ENCODE data around the gene RFT1.

RFT1 gene

GRCh38 chr3:53122933-53123305, 7.3 kb downstream of the RFT1 start:
- no peak for DNase-seq (ENCODE audit: low spot score)

GRCh38 chr3:53122255-53122932, 7.8 kb downstream of the RFT1 start:
- DNase-seq (ENCODE audit: low spot score): no peak

GRCh38 chr3:53120336-53120735, 9.9 kb downstream of the RFT1 start:
- no peak for DNase-seq (ENCODE audit: low spot score)

- no peak for DNase-seq (ENCODE audit: low spot score)
These were observed 13.3 kb downstream of the RFT1 start for GRCh38 chr3:53116956-53117355.

- DNase-seq (ENCODE audit: low spot score): no peak
These were observed 15.7 kb downstream of the RFT1 start for GRCh38 chr3:53114412-53115074.

- DNase-seq (ENCODE audit: low spot score): no peak
These were observed 16.2 kb downstream of the RFT1 start for GRCh38 chr3:53114011-53114400.

- no peak for DNase-seq (ENCODE audit: low spot score)
These were observed 16.8 kb downstream of the RFT1 start for GRCh38 chr3:53113293-53114010.

- no peak for DNase-seq (ENCODE audit: low spot score)
These were observed 18.4 kb downstream of the RFT1 start for GRCh38 chr3:53111822-53112221.

- no peak for DNase-seq (ENCODE audit: low spot score)
These were observed 20.1 kb downstream of the RFT1 start for GRCh38 chr3:53109891-53110771.

GRCh38 chr3:53109190-53109589, 21.0 kb downstream of the RFT1 start:
- DNase-seq (ENCODE audit: low spot score): no peak

- DNase-seq (ENCODE audit: low spot score): no peak
These were observed 25.5 kb downstream of the RFT1 start for GRCh38 chr3:53104762-53105161.

- DNase-seq (ENCODE audit: low spot score): no peak
These were observed 26.6 kb downstream of the RFT1 start for GRCh38 chr3:53103397-53104296.

GRCh38 chr3:53102601-53103147, 27.6 kb downstream of the RFT1 start:
- no peak for DNase-seq (ENCODE audit: low spot score)

- DNase-seq (ENCODE audit: low spot score): no peak
These were observed 28.3 kb downstream of the RFT1 start for GRCh38 chr3:53101956-53102355.

GRCh38 chr3:53100818-53101466, 29.3 kb downstream of the RFT1 start:
- no peak for DNase-seq (ENCODE audit: low spot score)

GRCh38 chr3:53097887-53098286, 32.3 kb downstream of the RFT1 start:
- no peak for DNase-seq (ENCODE audit: low spot score)

- DNase-seq (ENCODE audit: low spot score): no peak
These were observed 37.3 kb downstream of the RFT1 start for GRCh38 chr3:53092942-53093341.

- no peak for DNase-seq (ENCODE audit: low spot score)
These were observed 38.0 kb downstream of the RFT1 start for GRCh38 chr3:53092216-53092615.

- DNase-seq (ENCODE audit: low spot score): no peak
These were observed 39.2 kb downstream of the RFT1 start for GRCh38 chr3:53091011-53091410.

- no peak for DNase-seq (ENCODE audit: low spot score)
These were observed 40.7 kb downstream of the RFT1 start for GRCh38 chr3:53089511-53089910.

Measured in HuH-7.5 (cell line).